Activated CD4-positive, alpha-beta T cell treated with anti-CD3 and anti-CD28 coated beads, Interleukin-2, Interleukin-4, amounts not matched to agents 100 ng/mL and 50 ng/mL, durations not matched to agents 16 hours and 8 hours (primary cell): Measurements from ENCODE around the gene TMCO4.
A peak's percentile ranks its signal among the peaks of the same experiment; 100 is the strongest.

Experiments used
- DNase-seq: peaks from one replicate; pipeline ENCODE4 v3.0.0-alpha.2; 2020; ENCODE audit warnings: low spot score

TMCO4 gene

GRCh38 chr1:19715334-19716203, 84.1 kb downstream of the TMCO4 start:
- peak; percentile 92 for DNase-seq

GRCh38 chr1:19712928-19713327, 86.8 kb downstream of the TMCO4 start:
- no peak for DNase-seq

DNA sequence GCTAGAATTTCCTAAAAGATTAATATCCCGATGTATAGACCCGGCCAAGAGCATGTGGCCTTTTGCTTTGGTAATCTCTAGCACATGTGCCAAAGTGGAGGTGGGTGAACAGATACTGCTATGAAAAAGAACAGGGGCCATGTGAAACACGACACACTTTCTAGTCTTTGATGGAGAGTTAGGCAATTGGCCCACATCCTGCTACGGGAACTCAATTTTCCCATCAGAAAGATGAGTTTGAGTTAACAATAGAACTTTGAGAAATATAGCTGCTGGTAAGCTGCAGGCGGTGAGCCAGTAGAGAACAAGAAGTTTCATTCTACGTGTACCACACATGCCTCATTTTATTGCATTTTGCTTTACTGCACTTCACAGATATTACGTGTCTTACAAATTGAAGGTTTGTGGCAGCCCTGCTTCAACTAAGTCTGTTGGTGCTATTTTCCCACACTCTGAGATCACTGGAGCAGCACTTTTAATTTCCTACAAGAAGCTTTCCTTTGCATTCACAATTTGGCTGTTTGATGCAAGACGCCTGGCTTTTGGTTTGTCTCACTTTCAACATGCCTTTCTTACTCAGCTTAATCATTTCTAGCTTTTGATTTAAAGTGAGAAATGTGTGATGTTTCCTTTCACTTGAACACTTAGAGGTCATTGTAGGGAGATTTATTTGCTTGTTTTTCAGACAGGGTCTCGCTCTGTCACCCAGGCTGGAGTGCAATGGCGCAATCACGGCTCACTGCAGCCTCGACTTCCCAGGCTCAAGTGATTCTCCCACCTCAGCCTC, 88.7 kb downstream of the TMCO4 start:
- DNase-seq, result peak; percentile 85

GRCh38 chr1:19709260-19709793, 90.4 kb downstream of the TMCO4 start:
- DNase-seq, result no peak

DNA sequence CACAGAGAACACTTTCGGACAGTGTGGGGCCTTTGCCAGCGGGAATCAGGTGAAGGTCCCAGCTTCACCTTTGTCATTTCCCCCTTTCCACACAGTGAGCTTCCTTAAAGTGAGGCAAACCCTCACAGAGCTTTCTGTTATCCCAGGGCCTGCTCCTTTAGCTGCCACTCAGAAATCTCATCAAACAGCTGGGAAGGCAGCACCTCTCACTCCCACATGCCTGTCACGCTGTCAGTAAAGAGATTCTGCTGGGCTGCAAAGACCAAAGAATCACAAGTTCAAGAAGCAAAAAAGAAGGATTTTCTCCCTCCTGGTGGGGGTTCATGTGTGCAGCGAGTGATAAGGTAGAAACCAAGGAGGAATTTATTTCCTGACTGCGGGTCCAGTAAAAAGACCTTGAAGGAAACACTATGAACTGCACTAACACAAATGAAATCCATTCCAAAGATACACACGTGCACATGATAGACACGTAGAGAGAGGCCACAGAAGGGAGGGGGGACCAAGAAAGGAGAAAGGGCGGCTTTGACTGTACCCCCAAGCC, 91.1 kb downstream of the TMCO4 start:
- no peak for DNase-seq

DNA sequence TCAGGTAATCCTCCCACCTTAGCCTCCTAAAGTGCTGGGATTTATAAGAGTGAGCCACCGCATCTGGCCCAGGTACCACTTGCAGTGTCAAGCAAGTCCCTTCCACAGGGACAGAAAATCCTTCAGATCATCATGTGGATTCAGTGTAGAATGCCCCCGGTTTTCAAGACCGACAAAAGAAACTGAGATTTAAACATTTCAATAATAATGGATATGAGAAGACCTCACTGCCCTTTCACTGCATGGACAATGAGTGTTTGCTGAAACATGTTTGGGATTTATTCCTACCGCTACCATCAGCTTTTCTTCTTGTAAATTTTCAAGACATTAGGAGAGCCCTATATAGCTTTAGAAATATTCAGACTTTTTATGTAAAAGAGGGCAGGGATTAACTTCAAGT, 93.6 kb downstream of the TMCO4 start:
- DNase-seq, result no peak

- no peak for DNase-seq
Observed at GRCh38 chr1:19705464-19705863, 94.3 kb downstream of the TMCO4 start.

GRCh38 chr1:19704247-19705113, 95.2 kb downstream of the TMCO4 start:
- DNase-seq, result peak; percentile 52

- DNase-seq, result no peak
Observed at GRCh38 chr1:19703280-19703679, 96.4 kb downstream of the TMCO4 start.

- no peak for DNase-seq
Observed at GRCh38 chr1:19700079-19700777, 99.5 kb downstream of the TMCO4 start.

GRCh38 chr1:19698181-19698580, 101.5 kb downstream of the TMCO4 start:
- DNase-seq, result no peak

DNA sequence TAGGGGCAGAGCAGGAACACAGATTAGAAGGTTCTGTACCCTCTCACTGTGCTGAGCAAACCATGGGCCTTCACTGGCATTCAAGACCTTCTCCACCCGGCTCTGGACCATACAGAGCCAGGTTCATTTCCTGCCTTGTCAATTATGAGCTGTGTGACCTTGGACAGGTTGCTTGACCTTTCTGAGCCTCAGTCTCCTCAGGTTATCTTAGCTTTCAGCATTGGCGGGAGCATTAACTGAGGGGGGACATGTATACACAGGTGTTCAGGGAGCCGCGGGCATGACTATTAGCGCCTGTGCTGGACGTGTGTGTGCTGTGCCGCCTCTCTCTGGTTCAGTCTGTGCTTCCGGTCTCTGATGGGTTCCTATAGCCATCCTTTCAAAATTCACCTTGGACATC, 102.9 kb downstream of the TMCO4 start:
- DNase-seq, result no peak

DNA sequence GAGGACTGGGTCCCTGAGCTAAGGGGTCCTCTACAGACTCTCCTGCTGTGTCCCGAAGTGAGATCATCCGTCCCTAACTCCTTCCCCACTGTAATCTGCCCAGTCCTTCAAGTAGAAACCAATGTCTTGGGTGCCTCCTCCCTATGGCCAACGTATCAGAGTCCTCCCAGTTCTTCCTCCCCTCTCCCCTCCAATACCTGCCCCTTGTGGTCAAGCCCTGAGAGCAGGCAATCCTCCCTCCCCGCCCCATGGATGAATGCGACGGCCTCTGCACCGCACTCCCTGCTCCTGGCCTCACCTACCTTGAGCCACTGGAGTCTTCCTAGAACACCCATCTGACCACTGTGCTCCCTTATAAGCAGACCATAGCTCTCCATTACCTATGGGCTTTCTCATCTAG, 103.9 kb downstream of the TMCO4 start:
- DNase-seq, result no peak

GRCh38 chr1:19694298-19694697, 105.4 kb downstream of the TMCO4 start:
- no peak for DNase-seq

DNA sequence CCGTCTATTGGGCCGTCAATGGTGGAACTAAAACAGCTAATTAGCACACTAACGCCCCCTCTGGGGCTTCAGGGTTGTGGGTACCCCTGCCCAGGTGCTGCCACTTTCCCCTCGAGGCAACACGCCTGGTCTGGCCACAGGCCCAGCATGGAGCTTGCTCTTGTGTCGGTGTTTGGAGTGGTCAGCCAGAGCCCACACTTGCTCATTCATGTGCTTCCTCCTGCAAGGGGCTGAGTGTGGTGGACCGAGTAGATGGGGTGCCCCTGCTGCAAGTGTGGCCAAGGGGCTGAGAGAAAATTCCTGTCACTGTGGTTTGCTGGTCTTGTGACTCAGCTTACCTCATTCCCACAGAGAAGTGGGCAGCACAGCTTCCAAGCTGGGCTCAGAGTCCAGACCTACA, 109.4 kb downstream of the TMCO4 start:
- DNase-seq, result no peak

DNA sequence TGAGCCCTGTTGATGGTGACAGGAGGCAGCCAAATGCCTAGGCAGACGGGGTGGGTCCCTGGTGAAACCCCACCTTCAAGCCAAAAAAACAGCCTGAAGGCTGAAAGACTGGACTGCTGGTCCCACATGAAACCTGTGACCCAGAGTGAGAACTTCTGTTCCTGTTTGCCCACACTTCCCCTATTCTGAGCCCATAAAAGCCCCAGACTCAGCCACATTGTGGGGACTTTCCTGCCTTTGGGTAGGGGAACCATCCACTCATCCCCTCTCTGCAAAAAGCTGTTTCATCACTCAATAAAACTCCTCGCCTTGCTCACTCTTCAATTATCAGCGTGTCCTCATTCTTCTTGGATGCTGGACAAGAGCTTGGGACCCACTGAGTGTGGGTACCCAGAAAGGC, 109.9 kb downstream of the TMCO4 start:
- no peak for DNase-seq

DNA sequence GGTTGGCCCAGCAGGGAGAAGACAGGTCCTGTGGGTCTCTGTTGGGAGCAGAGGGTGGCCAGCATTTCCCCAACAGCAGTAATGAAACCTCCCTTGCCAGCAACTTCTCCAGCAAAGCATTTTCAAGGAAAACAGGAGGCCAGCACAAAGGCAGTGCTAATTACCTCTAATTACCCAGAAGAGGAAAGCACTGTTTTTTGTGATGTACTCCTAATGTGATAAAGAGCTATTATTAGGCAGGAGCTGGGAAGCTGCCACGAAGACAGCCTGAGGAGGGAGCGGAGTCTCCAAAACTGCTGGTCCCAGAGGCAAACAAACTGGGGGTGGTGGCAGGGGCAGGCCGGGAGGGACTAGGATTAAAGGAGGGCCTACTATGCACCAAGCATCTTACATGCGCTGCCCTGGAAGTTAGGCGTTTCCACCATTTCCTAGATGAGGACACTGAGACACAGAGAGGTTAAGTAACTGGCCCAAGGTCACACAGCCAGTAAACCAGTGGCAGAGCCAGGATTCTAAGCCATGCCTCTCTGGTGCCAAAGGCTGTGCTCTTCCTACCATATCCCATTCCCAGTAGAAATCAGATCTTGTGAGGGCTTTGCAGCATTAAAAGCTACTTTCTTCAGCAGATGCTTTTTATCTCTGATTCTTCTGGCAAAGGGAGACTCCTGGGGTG, 110.5 kb downstream of the TMCO4 start:
- no peak for DNase-seq

GRCh38 chr1:19688041-19688842, 111.5 kb downstream of the TMCO4 start:
- no peak for DNase-seq

- no peak for DNase-seq
Observed at GRCh38 chr1:19687414-19687813, 112.3 kb downstream of the TMCO4 start.

- DNase-seq, result no peak
Observed at GRCh38 chr1:19685994-19686393, 113.7 kb downstream of the TMCO4 start.
